ENCODE measurements around the gene TMEM87B. TPM values are rescaled to one million over a fixed set of nuclear protein-coding genes. Genes with fewer than 3 reads are reported as not detected.
"Not testable (repeated sequence)": the region's sequence is repeated elsewhere in the genome, so short reads cannot be mapped to it uniquely, and the experiment has no call there.

TMEM87B gene
- polyA plus RNA-seq, 1 donor = 13.7 TPM

GRCh38 chr2:112075490-112076260, 20.6 kb downstream of the TMEM87B start:
- no peak for DNase-seq

GRCh38 chr2:112077814-112078213, 22.7 kb downstream of the TMEM87B start:
- no peak for DNase-seq

GRCh38 chr2:112081262-112081661, 26.2 kb downstream of the TMEM87B start:
- DNase-seq = no peak

- DNase-seq = no peak
These were observed 29.8 kb downstream of the TMEM87B start for GRCh38 chr2:112084689-112085374.

GRCh38 chr2:112085375-112085730, 30.3 kb downstream of the TMEM87B start:
- DNase-seq = no peak

- DNase-seq = no peak
These were observed 31.0 kb downstream of the TMEM87B start for GRCh38 chr2:112085916-112086669.

- DNase-seq = no peak
These were observed 32.4 kb downstream of the TMEM87B start for GRCh38 chr2:112087346-112088020.

GRCh38 chr2:112089375-112089774, 34.3 kb downstream of the TMEM87B start:
- no peak for DNase-seq

GRCh38 chr2:112092286-112093041, 37.4 kb downstream of the TMEM87B start:
- no peak for DNase-seq

GRCh38 chr2:112093216-112093615, 38.1 kb downstream of the TMEM87B start:
- DNase-seq = no peak

- DNase-seq = no peak
These were observed 40.6 kb downstream of the TMEM87B start for GRCh38 chr2:112095681-112096080.

- DNase-seq = no peak
These were observed 41.0 kb downstream of the TMEM87B start for GRCh38 chr2:112096098-112096497.

- no peak for DNase-seq
These were observed 53.2 kb downstream of the TMEM87B start for GRCh38 chr2:112108178-112108832.

- no peak for DNase-seq
These were observed 54.2 kb downstream of the TMEM87B start for GRCh38 chr2:112109278-112109677.

GRCh38 chr2:112110966-112111365, 55.9 kb downstream of the TMEM87B start:
- DNase-seq = no peak

- DNase-seq = not testable (repeated sequence)
These were observed 58.3 kb downstream of the TMEM87B start for GRCh38 chr2:112113354-112113753.

GRCh38 chr2:112118148-112118547, 63.1 kb downstream of the TMEM87B start:
- DNase-seq = no peak

- peak; percentile 63 for DNase-seq
These were observed 66.7 kb downstream of the TMEM87B start for GRCh38 chr2:112121682-112122254.

GRCh38 chr2:112129060-112129459, 74.0 kb downstream of the TMEM87B start:
- no peak for DNase-seq

GRCh38 chr2:112133344-112133743, 78.3 kb downstream of the TMEM87B start:
- no peak for DNase-seq

GRCh38 chr2:112134120-112134519, 79.1 kb downstream of the TMEM87B start:
- no peak for DNase-seq
